Forelimb muscle (tissue), 1 donor: Measurements from ENCODE around the gene CCDC80. TPM values are rescaled to one million over a fixed set of nuclear protein-coding genes. Genes with fewer than 3 reads are reported as not detected.
A peak's percentile ranks its signal among the peaks of the same experiment; 100 is the strongest.

Experiments used
- DNase-seq: peaks from one replicate; pipeline ENCODE4 v3.0.0-alpha.2; 2013; ENCODE audit warnings: low read depth
- polyA plus RNA-seq: library from polyadenylated mRNA; unstranded; fragments of 120-200 nt; gene quantifications from one replicate; pipeline ENCODE4 v1.2.1, GENCODE V29; 2013; ENCODE audit not compliant: insufficient read length

The CCDC80 gene
- polyA plus RNA-seq, 1 donor, result 67.9 TPM

DNA sequence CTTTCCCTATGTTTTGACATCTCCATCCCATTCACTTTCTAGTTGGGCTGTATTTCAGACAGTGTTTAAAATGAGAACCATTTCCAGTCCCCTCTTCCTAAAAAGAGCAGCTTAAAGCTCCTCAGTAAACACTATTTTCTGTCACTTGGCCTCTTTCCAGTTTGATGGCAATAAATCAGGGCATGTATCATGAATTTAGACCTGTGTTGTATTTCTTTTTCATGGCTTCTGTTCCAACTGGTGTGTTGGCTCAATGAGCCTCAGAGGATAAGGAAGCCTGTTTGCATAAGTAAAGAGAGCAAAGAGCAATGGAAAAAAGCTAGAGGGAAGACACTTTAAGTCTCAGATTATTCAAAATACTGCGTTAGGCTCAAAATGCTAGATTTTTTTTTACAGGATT is 7.2 kb downstream of the CCDC80 start:
- no peak for DNase-seq

DNA sequence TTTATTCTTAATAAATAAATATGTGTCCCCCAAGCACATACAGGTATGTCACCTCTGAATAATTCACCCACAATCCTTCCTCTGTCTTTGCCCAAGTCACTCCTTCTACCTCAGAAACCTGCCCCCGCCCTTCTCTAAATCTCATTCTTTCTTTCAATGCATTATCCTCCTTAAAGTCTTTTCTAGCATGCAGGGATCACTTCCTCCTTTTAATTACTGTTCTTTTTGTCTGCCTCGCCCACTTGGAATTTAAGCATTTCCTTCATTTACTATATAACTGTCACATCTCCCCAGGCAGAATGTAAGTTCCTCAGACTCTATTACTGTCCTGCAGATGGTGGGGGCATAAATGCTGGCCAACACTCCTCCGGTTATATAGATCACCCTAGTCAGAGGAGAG is 7.8 kb downstream of the CCDC80 start:
- DNase-seq, result no peak

DNA sequence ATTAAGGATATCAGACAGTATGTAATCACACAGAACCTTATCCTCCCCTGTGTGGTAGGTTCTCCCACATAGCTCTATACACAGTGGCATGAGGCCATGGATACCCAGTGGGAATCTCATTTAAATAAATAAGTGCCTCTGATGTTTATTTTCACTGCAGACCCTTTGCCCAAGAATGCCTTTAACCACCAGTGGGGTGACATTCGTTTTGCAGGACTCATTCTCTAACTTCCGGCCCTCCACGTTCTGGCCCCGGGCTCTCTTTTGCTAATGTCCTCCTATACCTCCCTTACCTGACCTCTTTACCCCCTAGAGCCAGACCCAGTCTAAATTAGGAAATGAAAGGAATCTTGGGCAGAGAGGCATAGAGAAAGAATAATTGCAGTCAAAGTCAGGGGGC is 8.3 kb downstream of the CCDC80 start:
- DNase-seq, result no peak

DNA sequence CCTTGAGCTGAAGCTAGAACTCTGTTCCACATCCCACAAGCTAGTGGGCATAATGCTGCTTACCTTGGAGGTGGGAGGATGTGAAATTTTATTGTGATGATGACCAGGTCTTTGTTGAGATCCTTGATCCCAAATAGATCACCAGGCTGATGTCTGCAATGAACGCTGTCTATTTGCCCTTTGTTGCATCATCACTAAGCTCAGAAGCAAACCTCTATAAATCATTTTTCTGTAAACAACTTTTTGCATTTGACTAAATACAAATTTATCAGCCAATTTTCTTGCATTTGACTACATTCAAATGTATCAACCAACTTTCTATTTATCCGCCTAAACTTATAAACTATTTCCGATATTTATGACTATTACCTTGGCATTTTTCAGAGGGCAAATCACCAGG is 9.7 kb downstream of the CCDC80 start:
- no peak for DNase-seq

DNA sequence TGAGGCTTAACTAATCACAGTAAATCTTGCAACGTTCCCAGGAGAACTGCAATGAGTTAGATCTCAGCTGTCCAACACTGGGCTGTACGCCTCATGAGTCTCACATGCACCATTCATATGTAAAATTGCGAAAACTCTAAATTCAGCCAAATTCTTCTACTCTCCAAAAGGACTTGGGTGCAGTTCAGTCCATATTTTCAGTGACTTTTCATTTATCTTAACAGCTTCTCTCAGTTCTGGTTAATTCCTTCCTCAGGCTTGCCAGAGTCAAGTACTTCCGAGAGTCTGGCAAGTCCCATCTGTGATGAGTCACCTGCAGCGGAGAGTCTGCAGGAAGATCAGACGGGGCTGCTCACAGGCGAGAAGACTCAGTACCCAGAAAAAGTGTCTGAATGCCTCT is 11.5 kb downstream of the CCDC80 start:
- DNase-seq, result peak; percentile 78

DNA sequence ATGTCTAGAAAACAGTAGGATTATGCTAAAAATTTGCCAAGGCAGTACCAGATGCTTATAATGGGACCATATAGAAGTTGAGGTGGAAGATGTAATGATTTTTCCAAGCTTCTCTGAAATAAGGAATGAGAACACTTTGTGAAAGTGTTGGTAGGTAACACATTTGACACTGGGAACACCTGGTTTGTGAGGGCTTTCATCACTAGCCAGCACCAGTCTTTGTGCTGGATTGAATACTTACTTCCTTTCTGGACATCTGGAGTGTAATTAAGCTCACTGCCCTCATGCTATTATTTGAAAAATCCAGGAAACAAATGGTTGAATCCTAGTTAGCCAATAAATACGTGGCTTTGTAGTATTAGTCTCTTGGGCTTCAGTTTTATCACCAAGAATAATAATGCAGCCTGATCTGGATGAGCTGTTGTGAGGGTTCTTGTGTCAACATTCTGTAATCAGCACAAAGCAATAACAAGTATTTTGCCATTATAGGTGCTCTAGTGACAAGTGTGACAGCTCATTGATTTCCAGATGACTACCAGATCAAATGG is 12.9 kb downstream of the CCDC80 start:
- no peak for DNase-seq

DNA sequence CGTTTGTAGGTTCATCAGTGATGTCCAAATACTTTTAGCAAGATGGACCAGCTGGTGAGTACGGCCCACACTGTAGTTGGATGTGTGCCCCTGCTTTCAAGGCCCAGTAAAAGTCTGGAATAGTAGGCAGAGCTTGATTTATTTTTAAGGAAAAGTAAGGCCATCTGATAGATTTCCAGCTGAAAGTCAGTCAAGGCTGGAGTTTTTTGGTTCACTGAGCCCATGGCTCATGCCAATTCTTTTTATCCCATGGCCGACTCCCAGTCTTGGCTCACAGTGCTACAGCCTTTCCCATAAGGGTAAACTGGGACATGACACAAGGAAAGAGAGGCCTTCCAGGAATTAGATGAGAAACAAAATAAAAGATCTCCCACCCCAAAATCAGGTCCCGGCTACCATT is 13.5 kb downstream of the CCDC80 start:
- no peak for DNase-seq

DNA sequence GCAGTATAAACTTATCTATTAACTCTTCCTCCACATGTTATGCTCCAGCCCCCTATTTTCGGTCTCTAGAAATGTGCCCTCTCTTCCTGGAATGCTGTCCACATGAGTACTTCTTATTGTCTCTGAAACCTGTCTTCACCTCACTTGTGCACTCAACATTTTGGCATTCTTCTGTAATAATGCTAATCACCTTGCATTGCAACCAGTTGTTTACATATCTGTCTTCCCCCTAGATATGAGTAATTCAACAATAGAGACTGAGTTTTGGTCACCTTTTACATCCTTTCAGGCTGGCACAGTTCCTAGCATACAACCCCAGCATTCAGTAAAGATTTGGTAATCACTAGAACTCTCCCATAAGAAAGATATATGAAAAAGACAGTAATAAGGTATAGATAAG is 17.2 kb downstream of the CCDC80 start:
- DNase-seq, result no peak

DNA sequence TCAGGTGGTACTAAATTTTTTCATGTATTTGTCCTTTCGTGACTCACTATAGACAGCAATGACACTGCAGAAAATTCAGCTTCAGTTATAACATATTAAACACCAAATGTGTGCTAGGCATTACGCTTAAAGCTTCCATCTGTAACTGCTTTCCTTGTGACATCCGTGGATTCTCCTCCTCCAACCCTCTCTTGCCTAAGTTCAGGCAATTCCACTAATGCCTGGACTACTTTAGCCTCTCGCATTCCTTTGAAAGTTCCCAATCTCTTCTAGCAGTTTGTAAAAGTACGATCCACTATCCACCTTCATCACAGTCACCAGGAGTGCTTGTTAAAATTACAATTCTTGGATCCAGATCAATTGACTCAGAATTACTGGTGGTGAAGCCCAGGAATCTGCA is 17.7 kb downstream of the CCDC80 start:
- no peak for DNase-seq

DNA sequence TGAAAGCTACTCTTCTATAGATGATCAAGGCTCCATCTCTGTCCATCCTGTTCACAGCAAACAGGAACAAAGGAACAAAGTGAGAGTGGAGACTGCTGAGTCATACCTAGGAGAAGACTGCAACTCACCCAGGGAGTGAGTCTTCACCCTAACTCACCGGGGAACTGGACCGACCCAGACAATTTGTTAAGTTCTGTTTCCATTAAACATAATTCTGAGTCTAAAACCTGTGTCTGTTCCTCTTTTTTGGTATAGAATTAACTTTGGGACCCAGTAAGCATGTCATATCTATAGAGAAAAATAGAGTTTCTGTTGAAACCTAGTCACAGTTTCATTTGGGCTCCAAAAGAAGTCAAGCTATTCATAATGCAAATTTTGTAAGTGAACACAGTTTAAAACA is 21.6 kb downstream of the CCDC80 start:
- no peak for DNase-seq

DNA sequence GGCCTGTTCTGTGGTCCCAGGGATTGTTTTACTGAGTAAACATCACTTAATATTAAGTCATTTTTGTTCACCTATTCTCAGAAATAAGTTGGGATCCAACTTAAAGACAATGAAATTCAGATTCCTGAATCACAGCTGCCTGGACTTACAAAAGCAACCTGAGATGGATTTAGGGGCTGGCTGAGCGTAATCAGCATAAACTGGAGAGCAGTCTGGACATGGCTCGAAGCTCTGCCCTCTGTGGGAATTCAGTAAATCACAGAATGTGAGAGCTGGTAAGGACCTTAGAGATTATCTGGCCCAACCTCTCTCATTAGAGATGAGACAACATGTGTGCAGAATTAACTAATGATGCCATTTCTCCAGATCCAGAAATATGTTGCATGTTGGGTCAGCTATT is 23.7 kb downstream of the CCDC80 start:
- DNase-seq, result no peak

DNA sequence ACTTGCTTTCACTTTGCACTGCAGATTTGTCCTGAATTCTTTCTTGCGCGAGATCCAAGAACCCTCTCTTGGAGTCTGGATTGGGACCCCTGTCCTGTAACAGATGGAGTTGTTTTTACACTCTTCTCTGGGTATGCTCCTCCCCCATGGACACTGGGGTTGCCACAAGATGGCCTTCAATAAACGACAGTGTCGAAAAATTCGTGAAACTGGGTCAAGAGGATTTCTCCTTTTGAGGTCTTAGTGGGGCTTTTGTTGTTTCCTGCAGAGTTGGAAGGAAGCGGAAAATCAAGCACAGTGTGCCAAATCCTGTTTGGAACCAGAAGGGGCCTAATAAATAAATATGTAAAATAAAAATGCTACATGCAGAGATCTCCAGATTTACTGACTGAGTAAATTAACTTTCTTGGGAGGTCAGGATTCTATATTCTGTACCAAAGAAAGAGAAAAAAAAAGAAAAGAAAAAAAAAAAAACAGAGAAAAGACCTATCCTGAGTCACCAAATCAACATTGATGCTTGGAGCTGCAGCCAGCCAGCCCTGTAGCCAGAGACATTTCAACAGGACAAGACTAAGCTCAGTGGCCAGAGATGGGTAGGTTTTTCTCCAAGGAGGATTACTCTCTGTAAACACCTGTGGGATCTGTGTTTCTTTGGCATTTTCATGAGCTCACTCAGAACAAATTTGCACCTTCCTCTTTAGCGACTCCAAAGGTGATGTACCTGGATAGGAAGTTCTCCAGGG is 24.8 kb downstream of the CCDC80 start:
- DNase-seq, result no peak

DNA sequence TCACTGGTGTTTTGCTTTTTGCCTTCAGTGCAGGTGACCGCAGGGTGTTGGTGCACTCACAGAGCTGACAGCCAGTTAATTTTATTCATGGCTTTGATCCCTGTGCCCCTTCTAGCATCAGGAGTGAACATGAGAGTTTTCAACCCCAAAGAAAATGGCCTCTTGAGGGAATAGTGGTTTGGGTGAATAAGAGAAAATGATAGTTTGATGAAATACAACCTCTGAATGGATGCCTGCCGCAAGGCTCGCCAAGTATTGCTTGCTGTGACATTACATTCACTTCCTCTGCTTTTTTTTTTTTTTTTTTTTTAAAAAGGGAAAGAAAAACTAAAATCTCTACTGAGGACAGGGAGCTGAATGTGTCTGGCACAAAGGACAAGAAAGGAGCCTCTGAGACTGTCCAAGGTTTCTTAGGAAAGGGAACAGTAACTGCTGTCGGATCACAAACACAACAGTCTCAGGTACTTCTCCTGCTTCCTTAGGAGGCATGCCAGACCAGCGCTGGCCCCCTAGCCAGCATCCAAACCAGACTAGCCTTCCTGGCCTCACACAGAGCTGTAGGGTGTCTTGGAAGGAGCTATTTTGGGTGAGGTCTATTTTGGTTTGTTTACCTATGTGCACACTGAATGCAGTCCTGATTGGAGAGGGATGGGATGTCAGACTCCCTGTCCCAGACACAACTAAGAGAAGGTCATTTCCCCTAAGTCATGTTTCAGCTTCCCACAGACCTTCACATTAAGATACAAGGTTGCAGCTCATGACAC is 29.0 kb downstream of the CCDC80 start:
- DNase-seq, result no peak

DNA sequence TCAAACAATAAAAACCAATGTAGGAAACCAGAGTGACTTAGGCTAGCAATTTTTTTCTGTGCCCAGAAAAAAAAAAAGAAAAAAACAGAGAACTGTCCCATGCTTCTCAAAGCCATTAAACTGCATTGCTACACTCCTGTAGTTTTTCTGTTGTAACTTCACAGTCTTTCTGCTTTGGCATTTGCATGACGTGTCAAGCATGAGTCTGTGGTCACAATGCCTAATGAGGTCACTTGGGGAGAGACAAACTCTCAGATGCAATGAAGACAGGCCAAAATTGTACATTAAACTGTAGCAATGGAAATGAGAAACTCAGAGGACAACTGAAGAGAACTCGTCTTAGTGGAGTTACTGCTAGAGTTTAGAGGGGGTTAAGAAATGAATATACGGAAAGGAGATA is 30.8 kb downstream of the CCDC80 start:
- DNase-seq, result no peak

DNA sequence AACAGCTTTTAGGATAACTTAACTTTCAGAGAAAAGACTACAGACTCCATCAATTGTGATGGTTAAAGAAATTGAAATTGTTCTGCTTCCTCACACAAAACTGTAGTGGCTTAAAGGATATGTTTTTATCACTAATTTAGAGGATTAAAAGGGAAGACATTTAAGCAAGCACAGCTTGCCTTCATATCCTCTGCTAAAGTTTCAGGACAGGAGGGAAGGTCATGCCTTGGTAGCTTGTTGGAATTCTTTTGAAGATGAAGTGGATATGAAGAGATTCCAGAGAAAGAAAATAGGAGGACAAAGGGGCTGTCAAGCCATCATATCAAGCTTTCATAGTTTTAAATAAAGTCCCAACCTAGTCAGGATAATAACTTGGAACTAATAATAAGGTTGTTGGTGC is 33.1 kb downstream of the CCDC80 start:
- DNase-seq, result no peak

DNA sequence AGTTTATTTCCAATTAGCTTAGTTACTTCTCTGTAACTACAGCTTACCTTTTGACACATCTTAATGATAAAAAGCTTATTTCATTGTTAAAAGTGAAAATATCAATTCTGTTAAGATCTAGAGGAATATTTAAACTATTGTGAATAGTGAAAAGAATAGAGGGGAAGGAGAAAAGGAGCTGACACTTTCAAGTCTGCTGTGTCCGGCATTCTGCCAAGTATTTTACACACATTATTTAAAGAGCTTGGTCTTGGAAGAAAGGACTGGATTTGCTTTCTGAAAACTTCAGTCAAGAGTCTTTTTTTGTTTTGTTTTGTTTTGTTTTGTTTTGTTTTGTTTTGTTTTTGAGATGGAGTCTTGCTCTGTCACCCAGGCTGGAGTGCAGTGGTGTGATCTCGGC is 34.8 kb downstream of the CCDC80 start:
- no peak for DNase-seq

DNA sequence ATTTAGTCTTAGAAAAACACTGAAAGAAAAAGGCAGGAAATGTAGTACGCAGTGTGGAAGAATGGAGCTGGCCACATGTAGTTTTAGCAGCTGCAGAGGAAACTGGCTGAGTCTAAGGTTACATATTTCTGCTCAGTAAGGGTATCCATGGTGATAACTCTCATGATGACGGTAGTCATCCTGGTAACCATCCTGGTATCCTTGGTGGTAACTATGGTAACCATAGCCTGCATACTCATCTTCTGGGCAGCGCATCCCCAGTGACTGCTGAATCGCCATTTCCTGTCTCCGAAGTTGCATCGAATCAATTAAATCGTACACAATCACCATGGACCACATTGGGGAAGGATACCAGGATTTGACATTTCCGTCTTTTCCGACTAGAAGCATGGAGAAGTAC is 35.7 kb downstream of the CCDC80 start:
- no peak for DNase-seq

DNA sequence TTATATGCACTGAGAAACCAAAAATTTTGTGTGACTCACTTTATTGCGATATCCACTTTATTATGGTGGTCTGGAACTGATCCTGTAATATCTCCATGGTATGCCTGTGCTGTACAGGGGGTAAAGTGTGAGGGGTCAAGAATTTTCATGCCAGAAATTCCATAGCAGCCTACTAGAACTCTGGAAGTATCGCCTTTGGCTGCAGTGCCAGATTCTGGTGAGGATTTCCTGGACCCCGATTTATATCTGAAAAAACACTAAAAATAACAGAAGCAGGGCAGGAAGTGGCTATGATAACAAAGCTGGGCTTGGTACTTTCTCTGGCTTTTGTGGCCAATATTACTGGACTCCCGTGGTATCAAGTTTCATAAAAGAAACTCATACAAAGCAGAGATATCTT is 36.4 kb downstream of the CCDC80 start:
- no peak for DNase-seq

DNA sequence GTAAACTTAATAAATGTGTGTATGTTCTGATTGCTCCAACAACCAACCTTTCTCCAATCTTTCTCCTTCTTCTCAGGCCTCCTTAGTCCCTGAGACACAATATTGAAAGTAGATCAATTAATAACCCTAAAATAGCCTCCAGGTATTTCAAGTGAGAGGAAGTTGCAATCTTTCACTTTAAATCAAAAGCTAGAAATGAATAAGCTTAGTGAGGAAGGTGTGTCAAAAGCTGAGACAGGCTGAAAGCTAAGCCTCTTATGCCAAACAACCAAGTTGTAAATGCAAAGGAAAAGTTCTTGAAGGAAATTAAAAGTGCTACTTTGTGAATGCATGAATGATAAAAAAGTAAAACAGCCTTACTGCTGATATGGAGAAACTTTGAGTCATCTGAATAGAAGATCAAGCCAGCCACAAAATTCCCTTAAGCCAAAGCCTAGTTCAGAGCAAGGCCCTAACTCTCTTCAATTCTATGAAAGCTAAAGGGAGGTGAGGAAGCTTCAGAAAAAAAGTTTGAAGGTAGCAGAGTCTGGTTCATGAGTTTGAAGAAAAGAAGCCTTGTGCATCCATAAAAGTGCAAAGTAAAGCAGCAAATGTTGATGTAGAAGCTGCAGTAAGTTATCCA is 38.6 kb downstream of the CCDC80 start:
- DNase-seq, result no peak

DNA sequence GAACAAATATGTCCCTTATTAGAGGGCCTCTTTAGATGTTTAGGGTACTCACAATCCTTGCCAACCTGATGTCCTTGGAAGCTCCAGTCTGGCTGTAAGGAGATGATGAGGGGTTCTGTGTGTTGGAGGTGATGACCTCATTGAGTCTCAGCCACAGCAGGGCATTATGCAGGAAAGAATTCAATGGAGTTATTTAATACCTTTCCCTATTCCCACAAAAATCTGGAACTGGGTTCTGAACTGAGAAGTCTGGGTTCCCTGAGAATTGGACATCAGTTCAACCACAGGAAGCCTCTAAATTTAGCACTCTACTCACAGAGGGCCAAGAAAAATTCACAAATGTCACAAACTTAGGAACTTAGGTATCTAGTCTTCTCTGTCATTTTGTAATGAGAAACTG is 42.2 kb downstream of the CCDC80 start:
- DNase-seq, result no peak

DNA sequence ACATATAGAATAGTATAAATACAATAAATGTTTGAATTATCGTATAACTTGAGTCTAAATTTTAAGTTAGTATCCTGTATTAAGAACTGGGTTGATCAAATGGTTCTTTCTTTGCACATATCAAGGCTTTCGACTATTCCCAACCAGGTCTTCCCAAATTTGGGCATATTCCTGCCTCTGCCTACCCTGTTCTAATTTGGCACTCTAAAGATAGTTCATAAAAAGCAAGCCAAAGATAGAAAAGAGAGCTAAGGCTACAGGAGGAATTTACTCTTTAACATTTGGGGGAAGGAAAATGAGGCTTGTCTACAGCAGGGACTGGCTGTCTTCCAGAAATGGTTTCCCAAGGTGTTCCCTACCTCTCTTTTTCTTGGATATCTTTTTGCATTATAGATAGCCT is 43.0 kb downstream of the CCDC80 start:
- DNase-seq, result no peak

DNA sequence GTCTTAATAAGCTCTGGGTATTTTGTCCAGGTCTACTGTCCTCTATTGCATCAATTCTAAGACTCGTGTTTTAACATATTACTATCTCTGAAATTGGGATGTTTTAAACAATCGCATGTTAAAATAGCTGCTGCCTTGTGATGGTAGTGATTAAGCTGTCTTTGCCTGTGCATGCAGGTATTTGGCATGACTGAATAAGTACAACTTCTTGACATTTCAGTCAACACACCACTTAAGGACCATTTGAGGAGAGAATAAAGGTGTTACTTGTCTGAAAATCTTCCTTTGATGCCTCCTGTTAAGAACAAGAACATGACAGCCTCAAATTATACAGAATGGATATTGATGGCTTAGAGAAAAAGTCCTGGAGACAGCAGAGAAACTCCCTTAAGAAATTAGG is 46.1 kb downstream of the CCDC80 start:
- DNase-seq, result no peak

DNA sequence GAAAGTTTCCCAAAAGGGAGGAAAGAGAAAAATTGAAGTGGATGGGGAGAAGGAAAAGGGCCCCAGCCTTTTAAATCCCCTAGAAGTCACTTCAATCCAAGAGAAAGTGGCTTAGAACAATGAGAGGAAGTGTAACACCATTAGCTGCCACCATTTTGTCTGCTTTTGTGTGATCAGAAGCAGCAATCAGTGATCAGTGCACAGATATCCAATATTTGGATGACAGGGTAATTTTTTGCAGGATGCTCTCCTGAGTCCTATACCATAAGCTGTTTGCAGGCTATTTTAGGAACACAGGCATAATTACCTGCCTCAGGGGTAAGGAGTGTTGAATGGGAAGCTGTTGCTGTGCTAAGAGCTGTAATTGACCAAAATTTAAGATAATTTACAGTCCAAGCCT is 47.7 kb downstream of the CCDC80 start:
- no peak for DNase-seq
